Stimulated activated naive CD4-positive, alpha-beta T cell (primary cell): ENCODE measurements around the gene RELN.

Source experiments
- DNase-seq, 6 experiments: peaks; one replicate each; lab custom pipeline; 2025; lab: John Stamatoyannopoulos, UW

The RELN gene

GRCh38 chr7:103717574-103717973, 271.9 kb downstream of the RELN start:
- DNase-seq = no peak

GRCh38 chr7:103715376-103716120, 273.9 kb downstream of the RELN start:
- DNase-seq = no peak

- no peak for DNase-seq
Measured at GRCh38 chr7:103714376-103714927, 275.0 kb downstream of the RELN start.

- no peak for DNase-seq
Measured at GRCh38 chr7:103712991-103713778, 276.3 kb downstream of the RELN start.

GRCh38 chr7:103711413-103711812, 278.0 kb downstream of the RELN start:
- no peak for DNase-seq

GRCh38 chr7:103710247-103710646, 279.2 kb downstream of the RELN start:
- DNase-seq = no peak

- no peak for DNase-seq
Measured at GRCh38 chr7:103706805-103707204, 282.7 kb downstream of the RELN start.

- DNase-seq = no peak
Measured at GRCh38 chr7:103705542-103705941, 283.9 kb downstream of the RELN start.

- DNase-seq = no peak
Measured at GRCh38 chr7:103704701-103705100, 284.8 kb downstream of the RELN start.

- no peak for DNase-seq
Measured at GRCh38 chr7:103702982-103703381, 286.5 kb downstream of the RELN start.

- DNase-seq = no peak
Measured at GRCh38 chr7:103702454-103702853, 287.0 kb downstream of the RELN start.

- DNase-seq = no peak
Measured at GRCh38 chr7:103699032-103699431, 290.4 kb downstream of the RELN start.

- DNase-seq = no peak
Measured at GRCh38 chr7:103698064-103698463, 291.4 kb downstream of the RELN start.

GRCh38 chr7:103695521-103695920, 293.9 kb downstream of the RELN start:
- no peak for DNase-seq

- DNase-seq = no peak
Measured at GRCh38 chr7:103694304-103694703, 295.2 kb downstream of the RELN start.

- no peak for DNase-seq
Measured at GRCh38 chr7:103691291-103691690, 298.2 kb downstream of the RELN start.

GRCh38 chr7:103690242-103690974, 299.1 kb downstream of the RELN start:
- no peak for DNase-seq

GRCh38 chr7:103689255-103689654, 300.2 kb downstream of the RELN start:
- no peak for DNase-seq

GRCh38 chr7:103687951-103688350, 301.5 kb downstream of the RELN start:
- DNase-seq = no peak

- DNase-seq = no peak
Measured at GRCh38 chr7:103687272-103687671, 302.2 kb downstream of the RELN start.

GRCh38 chr7:103686763-103687162, 302.7 kb downstream of the RELN start:
- DNase-seq = no peak

GRCh38 chr7:103686064-103686463, 303.4 kb downstream of the RELN start:
- no peak for DNase-seq
